K562 (cell line): ENCODE measurements around the gene STIM1. TPM values are rescaled to one million over a fixed set of nuclear protein-coding genes. Genes with fewer than 3 reads are reported as not detected.
A peak's percentile ranks its signal among the peaks of the same experiment; 100 is the strongest.

Source experiments
- ADNP ChIP-seq: fragments of 200-800 bp; sonication (Bioruptor generic); IDR thresholded peaks from 2 replicates; pipeline ENCODE4 v1.6.1; 2016; ENCODE audit warnings: missing genetic modification characterization, missing compliant biosample characterization
- BCL6 ChIP-seq: fragments of 250-450 bp; sonication (Bioruptor Pico); IDR thresholded peaks from 2 replicates; pipeline ENCODE4 v1.4.0; 2020
- ELF1 ChIP-seq: fragments of 200-800 bp; sonication (Bioruptor generic); IDR thresholded peaks from 2 replicates; pipeline ENCODE4 v1.6.1; 2016; ENCODE audit warnings: missing genetic modification characterization, missing compliant biosample characterization
- FOSL1 ChIP-seq: fragments of 200-800 bp; sonication (Bioruptor generic); conservative IDR thresholded peaks from 2 replicates; pipeline ENCODE4 v1.6.1; 2016; ENCODE audit warnings: missing genetic modification characterization, missing compliant biosample characterization
- GABPA ChIP-seq: fragments of 200-800 bp; sonication (Bioruptor generic); conservative IDR thresholded peaks from 2 replicates; pipeline ENCODE4 v1.6.1; 2016; ENCODE audit warnings: low read depth, missing genetic modification characterization, missing compliant biosample characterization
- HEY1 ChIP-seq: fragments of 250-450 bp; sonication (Bioruptor Pico); IDR thresholded peaks from 2 replicates; pipeline ENCODE4 v1.5.0; 2020; ENCODE audit warnings: mild to moderate bottlenecking, moderate library complexity, borderline replicate concordance
- IRF2 ChIP-seq: sonication (generic); formaldehyde crosslinking; IDR thresholded peaks from 2 replicates; pipeline ENCODE4 v1.8.1; 2022; ENCODE audit warnings: mild to moderate bottlenecking, missing genetic modification reagents
- KAT2B ChIP-seq: IDR thresholded peaks from one replicate; pipeline ENCODE4 v1.6.1; 2012; ENCODE audit warnings: low read depth, mild to moderate bottlenecking, control low read depth, inconsistent platforms, low read length, moderate library complexity
- MED1 ChIP-seq: sonication (generic); formaldehyde crosslinking; IDR thresholded peaks from 2 replicates; pipeline ENCODE4 v1.8.1; 2023; ENCODE audit warnings: missing genetic modification reagents, borderline replicate concordance
- NR1H2 ChIP-seq: sonication (generic); formaldehyde crosslinking; IDR thresholded peaks from 2 replicates; pipeline ENCODE4 v1.4.0; 2020; ENCODE audit warnings: mild to moderate bottlenecking, missing genetic modification reagents
- NR2C2 ChIP-seq, 2 experiments: fragments of 200-800 bp in 1 of 2; sonication (Bioruptor generic) in 1 of 2; sonication (generic) in 1 of 2; formaldehyde crosslinking in 1 of 2; IDR thresholded peaks; 2 replicates each; pipeline versions ENCODE4 v1.6.1 to v1.8.0; 2016 to 2022; ENCODE audit warnings: mild to moderate bottlenecking in 1 of 2, missing compliant biosample characterization in 1 of 2, missing genetic modification characterization in 1 of 2, missing genetic modification reagents in 1 of 2
- RFX5 ChIP-seq: IDR thresholded peaks from 2 replicates; pipeline ENCODE4 v1.6.1; 2011; ENCODE audit warnings: low read depth, mild to moderate bottlenecking, improper control_type of control experiment, low read length
- SMAD1 ChIP-seq: fragments of 150-350 bp; IDR thresholded peaks from 2 replicates; pipeline ENCODE4 v1.6.1; 2014; ENCODE audit warnings: low read length, low read depth; ENCODE audit not compliant: partially characterized antibody
- TEAD1 ChIP-seq, 2 experiments: fragments of 450-650 bp in 1 of 2; sonication (generic) in 1 of 2; formaldehyde crosslinking; IDR thresholded peaks; 2 replicates each; pipeline versions ENCODE4 v1.4.0 to v1.8.0; 2020 to 2022; ENCODE audit warnings: mild to moderate bottlenecking in 2 of 2, missing genetic modification reagents in 1 of 2
- ZFX ChIP-seq: sonication (generic); formaldehyde crosslinking; IDR thresholded peaks from 2 replicates; pipeline ENCODE4 v1.8.0; 2022; ENCODE audit warnings: mild to moderate bottlenecking, missing genetic modification reagents, moderate library complexity
- ZNF124 ChIP-seq: sonication (generic); formaldehyde crosslinking; IDR thresholded peaks from 2 replicates; pipeline ENCODE4 v1.8.1; 2022; ENCODE audit warnings: missing genetic modification reagents
- ZNF184 ChIP-seq: sonication (generic); formaldehyde crosslinking; IDR thresholded peaks from 2 replicates; pipeline ENCODE4 v1.5.0; 2020; ENCODE audit warnings: missing genetic modification reagents
- ZNF282 ChIP-seq: sonication (generic); formaldehyde crosslinking; IDR thresholded peaks from 2 replicates; pipeline ENCODE4 v1.8.1; 2023; ENCODE audit warnings: missing genetic modification reagents
- ZNF316 ChIP-seq: fragments of 450-650 bp; IDR thresholded peaks from 2 replicates; pipeline ENCODE4 v1.6.1; 2016
- ZZZ3 ChIP-seq: fragments of 450-650 bp; IDR thresholded peaks from 2 replicates; pipeline ENCODE4 v1.6.1; 2016; ENCODE audit warnings: antibody characterized with exemption, mild to moderate bottlenecking, moderate library complexity
- polyA plus RNA-seq, 8 experiments: library from polyadenylated mRNA; depleted of rRNA in 4 of 8; stranded (reverse) in 5 of 8; unstranded in 3 of 8; fragments of >200 nt; fragmentation: Nextera tagmentation in 2 of 8; fragmentation: Illumina TruSeq in 1 of 8; extraction: Ambion mirVana in 2 of 8; extraction: Trizol in 1 of 8; gene quantifications; 2 replicates each; pipeline versions ENCODE4 v1.2.1 to v1.2.3, GENCODE V29; 2011 to 2014; ENCODE audit warnings: inconsistent platforms in 1 of 8, missing spikeins in 1 of 8
- total RNA-seq, 7 experiments: library from RNA; depleted of rRNA in 6 of 7; stranded (reverse); fragments of >200 nt in 6 of 7; fragmentation: Illumina TruSeq in 2 of 7; extraction: Trizol in 2 of 7; gene quantifications; 2 replicates each; pipeline versions ENCODE4 v1.2.1 to v1.2.3, GENCODE V29; 2011 to 2021; ENCODE audit warnings: low replicate concordance in 1 of 7
- TF ChIP-seq, protein P1 (sequence below): IDR thresholded peaks from 2 replicates; pipeline ENCODE4 v1.6.1; 2012; ENCODE audit warnings: low read depth, low read length, improper control_type of control experiment, borderline replicate concordance
- TF ChIP-seq, protein P2 (sequence below): fragments of 450-650 bp; IDR thresholded peaks from 2 replicates; pipeline ENCODE4 v1.6.1; 2018; ENCODE audit warnings: mild to moderate bottlenecking, low read depth; ENCODE audit not compliant: partially characterized antibody
- TF ChIP-seq, protein P3 (sequence below): sonication (generic); formaldehyde crosslinking; IDR thresholded peaks from 2 replicates; pipeline ENCODE4 v1.8.1; 2022; ENCODE audit warnings: missing genetic modification reagents
- TF ChIP-seq, protein P4 (sequence below), 2 experiments: fragments of 450-650 bp; IDR thresholded peaks; 2 replicates each; pipeline ENCODE4 v1.6.1; 2016

Gene STIM1
- total and polyA plus RNA-seq, 9 of the 15 experiments (the other 6 are each of a cell fraction or from before 2014, with no cell fraction given): 7.7 to 50.5 (median 22.5) TPM

DNA sequence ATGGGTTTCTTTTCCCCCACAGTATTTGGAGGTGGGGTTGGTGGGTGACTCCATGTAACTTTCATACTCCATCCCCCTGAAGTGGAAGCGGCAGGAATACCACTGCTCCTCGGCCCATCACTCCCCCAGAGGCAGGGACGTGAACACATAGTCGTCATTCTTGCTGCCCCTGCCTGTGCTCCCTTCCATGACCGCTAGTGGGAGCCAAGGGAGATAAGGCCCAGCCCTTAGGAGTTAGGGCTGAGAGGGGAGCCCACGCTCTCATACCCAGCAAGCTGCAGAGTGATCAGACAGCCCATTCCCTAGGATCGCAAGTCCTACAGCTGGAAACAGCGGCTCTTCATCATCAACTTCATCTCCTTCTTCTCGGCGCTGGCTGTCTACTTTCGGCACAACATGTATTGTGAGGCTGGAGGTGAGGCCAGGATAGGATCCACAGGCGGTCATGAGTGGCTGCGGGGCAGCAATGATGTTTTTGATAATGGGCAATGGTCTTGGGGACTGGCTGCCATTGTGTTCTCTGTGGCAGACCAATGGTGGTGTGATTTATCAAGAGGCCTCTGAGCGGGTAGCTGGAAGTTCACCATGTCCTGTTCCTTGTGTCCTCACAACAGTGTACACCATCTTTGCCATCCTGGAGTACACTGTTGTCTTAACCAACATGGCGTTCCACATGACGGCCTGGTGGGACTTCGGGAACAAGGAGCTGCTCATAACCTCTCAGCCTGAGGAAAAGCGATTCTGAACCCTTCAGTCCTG lies 30.6 kb upstream of the STIM1 start (continued):
- TF ChIP-seq, protein P1, sequence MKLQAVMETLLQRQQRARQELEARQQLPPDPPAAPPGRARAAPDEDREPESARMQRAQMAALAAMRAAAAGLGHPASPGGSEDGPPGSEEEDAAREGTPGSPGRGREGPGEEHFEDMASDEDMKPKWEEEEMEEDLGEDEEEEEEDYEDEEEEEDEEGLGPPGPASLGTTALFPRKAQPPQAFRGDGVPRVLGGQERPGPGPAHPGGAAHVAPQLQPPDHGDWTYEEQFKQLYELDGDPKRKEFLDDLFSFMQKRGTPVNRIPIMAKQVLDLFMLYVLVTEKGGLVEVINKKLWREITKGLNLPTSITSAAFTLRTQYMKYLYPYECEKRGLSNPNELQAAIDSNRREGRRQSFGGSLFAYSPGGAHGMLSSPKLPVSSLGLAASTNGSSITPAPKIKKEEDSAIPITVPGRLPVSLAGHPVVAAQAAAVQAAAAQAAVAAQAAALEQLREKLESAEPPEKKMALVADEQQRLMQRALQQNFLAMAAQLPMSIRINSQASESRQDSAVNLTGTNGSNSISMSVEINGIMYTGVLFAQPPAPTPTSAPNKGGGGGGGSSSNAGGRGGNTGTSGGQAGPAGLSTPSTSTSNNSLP: no peak
- TF ChIP-seq, protein P2, sequence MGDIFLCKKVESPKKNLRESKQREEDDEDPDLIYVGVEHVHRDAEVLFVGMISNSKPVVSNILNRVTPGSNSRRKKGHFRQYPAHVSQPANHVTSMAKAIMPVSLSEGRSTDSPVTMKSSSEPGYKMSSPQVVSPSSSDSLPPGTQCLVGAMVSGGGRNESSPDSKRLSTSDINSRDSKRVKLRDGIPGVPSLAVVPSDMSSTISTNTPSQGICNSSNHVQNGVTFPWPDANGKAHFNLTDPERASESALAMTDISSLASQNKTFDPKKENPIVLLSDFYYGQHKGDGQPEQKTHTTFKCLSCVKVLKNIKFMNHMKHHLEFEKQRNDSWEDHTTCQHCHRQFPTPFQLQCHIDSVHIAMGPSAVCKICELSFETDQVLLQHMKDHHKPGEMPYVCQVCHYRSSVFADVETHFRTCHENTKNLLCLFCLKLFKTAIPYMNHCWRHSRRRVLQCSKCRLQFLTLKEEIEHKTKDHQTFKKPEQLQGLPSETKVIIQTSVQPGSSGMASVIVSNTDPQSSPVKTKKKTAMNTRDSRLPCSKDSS: no peak
- TF ChIP-seq ZNF124 (CRISPR knock-in tag) (no peak), ZNF282 (no peak), ZZZ3 (no peak), ZNF184 (CRISPR knock-in tag) (no peak), NR1H2 (CRISPR knock-in tag) (no peak), ZFX (CRISPR knock-in tag) (peak; percentile 73), ELF1 (tag) (no peak), NR2C2 (CRISPR knock-in tag; IDR thresholded peaks at IDR 0.05) (no peak), NR2C2 (tag; IDR thresholded peaks at IDR 0.05) (no peak; the same call in 1 of the 2 replicates), KAT2B (no peak), MED1 (CRISPR knock-in tag) (no peak), RFX5 (no peak), HEY1 (CRISPR knock-in tag) (no peak), SMAD1 (no peak), FOSL1 (tag) (no peak), TEAD1 (CRISPR knock-in tag; IDR thresholded peaks at IDR 0.05) (peak in 1 of 2 experiments; percentile 64; a peak in 1 of 4 replicates), ZNF316 (no peak), BCL6 (CRISPR knock-in tag) (no peak), GABPA (tag) (no peak), ADNP (tag) (no peak), IRF2 (CRISPR knock-in tag) (no peak)
- TF ChIP-seq, protein P3, sequence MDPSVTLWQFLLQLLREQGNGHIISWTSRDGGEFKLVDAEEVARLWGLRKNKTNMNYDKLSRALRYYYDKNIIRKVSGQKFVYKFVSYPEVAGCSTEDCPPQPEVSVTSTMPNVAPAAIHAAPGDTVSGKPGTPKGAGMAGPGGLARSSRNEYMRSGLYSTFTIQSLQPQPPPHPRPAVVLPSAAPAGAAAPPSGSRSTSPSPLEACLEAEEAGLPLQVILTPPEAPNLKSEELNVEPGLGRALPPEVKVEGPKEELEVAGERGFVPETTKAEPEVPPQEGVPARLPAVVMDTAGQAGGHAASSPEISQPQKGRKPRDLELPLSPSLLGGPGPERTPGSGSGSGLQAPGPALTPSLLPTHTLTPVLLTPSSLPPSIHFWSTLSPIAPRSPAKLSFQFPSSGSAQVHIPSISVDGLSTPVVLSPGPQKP: no peak
- TF ChIP-seq, protein P4, sequence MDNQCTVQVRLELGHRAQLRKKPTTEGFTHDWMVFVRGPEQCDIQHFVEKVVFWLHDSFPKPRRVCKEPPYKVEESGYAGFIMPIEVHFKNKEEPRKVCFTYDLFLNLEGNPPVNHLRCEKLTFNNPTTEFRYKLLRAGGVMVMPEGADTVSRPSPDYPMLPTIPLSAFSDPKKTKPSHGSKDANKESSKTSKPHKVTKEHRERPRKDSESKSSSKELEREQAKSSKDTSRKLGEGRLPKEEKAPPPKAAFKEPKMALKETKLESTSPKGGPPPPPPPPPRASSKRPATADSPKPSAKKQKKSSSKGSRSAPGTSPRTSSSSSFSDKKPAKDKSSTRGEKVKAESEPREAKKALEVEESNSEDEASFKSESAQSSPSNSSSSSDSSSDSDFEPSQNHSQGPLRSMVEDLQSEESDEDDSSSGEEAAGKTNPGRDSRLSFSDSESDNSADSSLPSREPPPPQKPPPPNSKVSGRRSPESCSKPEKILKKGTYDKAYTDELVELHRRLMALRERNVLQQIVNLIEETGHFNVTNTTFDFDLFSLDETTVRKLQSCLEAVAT (IDR thresholded peaks at IDR 0.05): no peak; a peak in 1 of 4 replicates
